ENCODE data around the gene SLC1A3. TPM values are rescaled to one million over a fixed set of nuclear protein-coding genes. Genes with fewer than 3 reads are reported as not detected.
"Not testable (repeated sequence)": the region's sequence is repeated elsewhere in the genome, so short reads cannot be mapped to it uniquely, and the experiment has no call there.

SLC1A3 gene
- total RNA-seq = 5.6 TPM

DNA sequence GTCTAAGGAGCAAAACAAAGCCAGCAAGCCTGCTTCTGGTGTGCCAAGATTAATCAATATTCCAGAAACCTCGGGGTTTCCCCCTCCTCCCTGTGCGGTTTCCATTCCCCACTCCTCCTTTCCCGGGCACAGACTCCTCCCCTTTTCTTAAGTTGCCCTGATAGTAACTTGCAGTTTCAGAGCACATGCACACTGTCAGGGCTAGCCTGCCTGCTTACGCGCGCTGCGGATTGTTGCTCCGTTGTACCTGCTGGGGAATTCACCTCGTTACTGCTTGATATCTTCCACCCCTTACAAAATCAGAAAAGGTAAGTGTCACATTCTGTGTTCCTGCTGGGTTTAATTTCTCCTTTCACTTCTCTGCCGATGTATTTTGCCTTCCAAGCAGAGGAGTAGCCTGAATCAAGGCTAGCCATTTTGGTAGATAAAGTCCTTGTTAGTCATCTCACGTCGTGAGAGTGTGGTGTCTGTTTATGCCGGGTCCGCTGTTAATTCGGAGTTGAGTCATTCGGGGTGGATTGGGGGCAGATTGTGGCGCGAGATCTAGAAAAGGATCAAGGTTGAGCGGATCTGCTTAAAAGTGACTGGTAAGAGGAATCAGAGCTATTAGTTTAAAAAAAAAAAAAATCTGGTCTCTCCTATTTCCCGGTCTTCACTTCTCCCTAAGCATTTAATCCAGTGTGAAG lies at the start of gene SLC1A3:
Gene SLC1A3 (plus strand): TSS at position 179 of the 686 bp plus-strand sequence. CDS start 1,818 bp downstream, outside the sequence.
- DNase-seq (ENCODE audit: low spot score) = peak; percentile 48
- ATAC-seq = peak; percentile 80

DNA sequence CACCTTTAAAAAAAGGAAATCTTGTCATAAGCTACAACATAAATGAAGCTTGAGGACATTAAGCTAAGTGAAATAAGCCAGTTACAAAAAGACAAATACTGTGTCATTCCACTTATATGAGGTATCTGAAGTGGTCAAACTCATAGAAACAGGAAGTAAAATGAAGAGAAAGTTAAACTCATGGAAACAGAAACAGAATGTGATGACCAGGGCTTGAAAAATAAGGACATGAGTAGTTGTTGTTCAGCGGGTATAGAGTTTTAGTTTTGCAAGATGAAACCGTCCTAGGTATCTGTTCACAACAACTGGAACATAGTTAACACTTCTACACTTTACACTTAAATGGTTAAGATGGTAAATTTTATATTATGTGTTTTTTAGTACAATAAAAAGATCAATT lies 47.8 kb upstream of the SLC1A3 start:
- ATAC-seq (no peak), DNase-seq (ENCODE audit: low spot score) (no peak)

DNA sequence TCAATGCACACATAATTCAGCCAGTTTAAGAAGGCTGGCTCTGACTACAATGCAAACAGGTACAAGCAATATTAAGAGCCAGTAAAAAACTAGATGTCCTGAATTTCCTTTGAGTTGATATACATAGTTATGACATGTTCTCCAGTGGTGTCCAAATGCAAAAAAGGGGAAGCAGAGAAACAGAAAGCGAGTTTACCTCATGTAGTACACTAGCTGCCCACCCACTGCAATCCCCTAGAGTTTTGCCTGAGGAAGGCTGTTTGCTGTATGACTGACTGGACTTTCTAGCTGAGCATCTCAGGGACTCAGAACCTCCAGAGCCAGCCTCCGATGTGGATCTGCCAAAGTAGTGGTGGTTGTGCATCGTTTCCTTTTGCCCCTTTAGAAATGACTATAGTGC lies 44.8 kb upstream of the SLC1A3 start:
- DNase-seq (ENCODE audit: low spot score) (no peak), ATAC-seq (no peak)

DNA sequence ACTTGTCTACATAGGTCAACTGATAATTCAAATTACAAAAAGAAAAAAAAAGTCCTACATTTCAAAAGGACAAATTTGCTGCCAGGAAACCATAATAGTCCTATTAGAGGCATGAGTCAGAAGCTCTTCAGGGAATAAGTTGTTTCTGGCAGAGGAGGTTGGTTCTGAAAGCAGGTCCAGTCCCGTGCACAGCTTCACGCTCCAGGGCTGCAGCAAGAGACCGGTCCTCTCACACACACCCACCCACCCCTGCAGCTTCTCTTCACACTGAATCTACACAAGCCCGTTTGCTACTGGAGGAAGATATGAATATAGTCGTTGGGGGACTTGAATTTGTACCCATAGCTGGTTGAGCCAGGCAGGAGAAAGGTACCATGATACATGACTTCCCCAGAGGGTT lies 36.9 kb upstream of the SLC1A3 start:
- no peak for ATAC-seq
- no peak for DNase-seq (ENCODE audit: low spot score)

DNA sequence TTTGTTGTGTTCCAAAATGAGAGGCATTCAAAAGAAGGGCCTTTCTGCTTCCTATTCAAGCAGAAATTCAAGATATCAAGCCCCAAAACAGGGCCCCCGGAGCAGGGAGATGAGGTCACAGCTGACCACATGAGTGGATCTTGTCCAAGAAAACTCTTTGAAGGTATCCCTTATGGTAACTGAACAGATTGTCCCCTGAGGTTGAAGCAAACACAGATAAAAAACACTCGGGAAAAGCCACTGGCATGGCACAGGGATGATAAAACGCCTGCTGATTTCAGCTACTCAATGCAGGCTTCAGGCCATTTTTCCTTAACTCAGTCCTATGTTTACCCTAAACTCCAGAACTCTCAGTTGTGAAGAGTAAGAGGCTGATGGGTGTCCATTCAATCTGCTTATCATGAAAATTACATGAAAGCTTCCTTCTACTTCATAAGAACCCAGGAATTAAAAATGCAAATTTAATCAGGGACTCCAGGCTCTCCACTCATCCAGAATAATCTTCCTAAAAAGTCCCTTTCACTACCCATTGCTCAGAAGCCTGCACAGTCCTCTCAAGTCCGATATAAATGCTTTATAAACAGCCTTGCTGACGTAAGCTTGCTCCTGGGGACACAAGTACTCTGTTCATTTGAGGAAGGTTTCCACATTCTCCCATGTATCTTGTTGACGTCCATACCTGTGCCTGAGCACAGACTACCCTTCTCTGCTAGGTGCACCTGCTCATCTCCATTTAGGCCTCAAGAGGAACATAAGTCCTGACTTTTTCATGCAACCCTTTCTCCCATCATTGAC lies 35.9 kb upstream of the SLC1A3 start:
- ATAC-seq = no peak
- DNase-seq (ENCODE audit: low spot score) = no peak

DNA sequence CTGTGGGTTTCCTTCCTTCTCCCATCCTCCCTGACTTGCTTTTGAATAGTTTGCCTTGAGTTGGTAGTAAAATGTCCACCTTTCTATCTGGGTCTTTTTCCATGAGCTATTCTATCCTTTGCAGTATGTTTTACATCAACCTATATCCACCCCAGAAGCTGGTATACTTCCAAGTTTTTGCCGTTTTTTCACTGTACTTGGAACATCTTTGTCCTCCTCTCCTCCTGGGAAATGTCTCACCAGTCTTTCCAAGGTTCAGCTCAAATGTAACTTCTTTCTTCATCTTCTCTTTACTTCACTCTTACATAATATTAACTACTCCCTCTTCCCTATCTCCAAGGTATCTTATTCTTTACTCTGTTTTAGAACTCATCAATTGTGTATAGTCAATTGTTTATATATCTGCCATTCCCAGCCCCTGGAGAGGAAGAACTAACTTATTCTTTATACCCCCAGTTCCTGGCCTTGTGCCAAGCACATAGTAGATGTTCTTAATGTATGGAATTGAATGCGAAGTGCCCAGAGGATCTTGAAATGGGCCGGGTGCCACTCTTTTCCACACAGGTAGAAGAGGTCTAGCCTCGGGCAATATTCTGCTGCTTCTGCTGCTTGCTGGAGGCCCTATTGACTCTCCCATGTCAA lies 34.9 kb upstream of the SLC1A3 start:
- no peak for ATAC-seq
- no peak for DNase-seq (ENCODE audit: low spot score)

DNA sequence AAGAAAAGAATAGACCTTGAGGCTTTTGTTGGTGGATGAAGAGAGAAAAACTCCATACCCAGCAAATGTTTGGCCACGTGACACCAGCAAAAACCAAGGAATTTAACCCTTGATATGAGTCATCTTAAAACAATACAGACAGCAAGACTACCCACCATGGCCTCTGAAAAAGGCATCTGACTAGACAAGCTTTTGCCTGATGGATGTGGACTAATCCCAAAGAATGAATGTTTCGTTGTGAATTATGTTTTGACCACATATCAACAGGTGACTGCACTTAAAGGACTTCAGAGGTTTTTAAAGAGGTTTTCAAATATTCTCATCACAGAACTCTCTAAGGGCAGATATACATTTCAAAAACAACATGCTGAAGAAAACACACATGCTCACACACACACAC lies 33.0 kb upstream of the SLC1A3 start:
- DNase-seq (ENCODE audit: low spot score) = no peak
- ATAC-seq = no peak

DNA sequence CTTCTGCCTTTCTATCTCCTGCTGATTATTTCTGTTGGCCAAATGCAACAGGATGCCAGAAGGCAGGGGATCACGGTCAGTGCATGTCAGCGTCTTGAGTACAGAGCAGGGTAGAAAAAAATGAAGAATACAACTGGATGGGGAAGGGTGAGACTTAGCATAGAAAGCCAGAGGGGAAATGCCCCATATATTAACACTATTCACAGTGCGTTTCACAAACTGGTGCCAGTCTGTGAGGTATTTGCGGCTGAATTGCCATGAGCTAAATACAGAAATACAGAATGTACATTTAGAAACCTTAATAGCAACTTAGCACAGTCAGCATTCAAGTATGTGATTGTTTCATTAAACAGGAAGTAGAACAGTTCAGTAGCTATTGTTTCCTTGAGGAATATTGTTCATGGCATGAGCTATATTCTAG lies 31.0 kb upstream of the SLC1A3 start:
- DNase-seq (ENCODE audit: low spot score) (no peak), ATAC-seq (peak; percentile 25)

DNA sequence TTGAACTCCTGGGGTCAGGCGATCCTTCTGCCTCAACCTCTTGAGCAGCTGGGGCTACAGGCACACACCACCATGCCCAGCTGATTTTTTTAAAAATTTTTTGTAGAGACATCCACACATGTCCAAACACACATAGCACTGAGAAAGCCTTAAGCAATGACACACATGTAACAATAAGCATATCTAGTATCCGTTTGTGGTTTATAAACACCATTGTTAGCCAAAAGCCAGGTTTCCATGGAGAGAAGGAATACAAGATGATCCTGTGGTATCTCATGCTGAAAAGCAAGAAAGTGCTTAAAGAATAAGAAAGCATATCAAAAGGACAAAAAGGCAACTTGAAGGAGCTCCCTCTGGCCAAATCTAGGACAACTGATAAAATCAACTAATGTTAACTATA lies 29.7 kb upstream of the SLC1A3 start:
- ATAC-seq (no peak), DNase-seq (ENCODE audit: low spot score) (no peak)

DNA sequence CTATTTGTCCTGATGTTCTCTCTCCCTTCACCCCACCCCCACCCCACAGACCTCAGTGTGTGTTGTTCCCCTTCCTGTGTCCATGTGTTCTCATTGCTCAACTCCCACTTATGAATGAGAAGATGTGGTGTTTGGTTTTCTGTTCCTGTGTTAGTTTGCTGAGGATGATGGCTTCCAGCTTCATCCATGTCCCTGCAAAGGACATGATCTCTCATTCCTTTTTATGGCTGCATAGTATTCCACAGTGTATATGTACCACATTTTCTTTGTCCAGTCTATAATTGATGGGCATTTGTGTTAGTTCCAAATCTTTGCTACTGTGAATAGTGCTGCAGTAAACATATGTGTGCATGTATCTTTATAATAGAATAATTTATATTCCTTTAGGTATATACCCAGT lies 26.5 kb upstream of the SLC1A3 start:
- DNase-seq (ENCODE audit: low spot score); ATAC-seq: not testable (repeated sequence)

DNA sequence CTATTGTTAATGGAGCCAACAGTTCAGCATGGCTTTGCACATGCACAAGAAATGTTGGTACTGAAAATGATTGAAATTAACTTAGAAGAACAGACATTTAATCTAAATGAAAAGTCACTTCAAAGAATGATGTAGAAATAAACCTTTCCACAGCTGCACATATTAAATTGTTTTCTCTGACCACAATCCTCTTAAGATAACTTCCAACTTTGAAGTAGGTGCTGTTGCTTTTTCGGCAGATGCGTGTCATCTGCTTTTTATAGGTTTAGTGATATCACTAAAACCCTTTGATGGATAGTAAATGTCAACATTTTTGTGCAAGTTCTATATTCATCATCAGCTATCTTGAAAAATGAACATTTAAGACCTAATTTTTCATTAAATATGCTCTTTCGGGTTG lies 25.3 kb upstream of the SLC1A3 start:
- no peak for ATAC-seq

DNA sequence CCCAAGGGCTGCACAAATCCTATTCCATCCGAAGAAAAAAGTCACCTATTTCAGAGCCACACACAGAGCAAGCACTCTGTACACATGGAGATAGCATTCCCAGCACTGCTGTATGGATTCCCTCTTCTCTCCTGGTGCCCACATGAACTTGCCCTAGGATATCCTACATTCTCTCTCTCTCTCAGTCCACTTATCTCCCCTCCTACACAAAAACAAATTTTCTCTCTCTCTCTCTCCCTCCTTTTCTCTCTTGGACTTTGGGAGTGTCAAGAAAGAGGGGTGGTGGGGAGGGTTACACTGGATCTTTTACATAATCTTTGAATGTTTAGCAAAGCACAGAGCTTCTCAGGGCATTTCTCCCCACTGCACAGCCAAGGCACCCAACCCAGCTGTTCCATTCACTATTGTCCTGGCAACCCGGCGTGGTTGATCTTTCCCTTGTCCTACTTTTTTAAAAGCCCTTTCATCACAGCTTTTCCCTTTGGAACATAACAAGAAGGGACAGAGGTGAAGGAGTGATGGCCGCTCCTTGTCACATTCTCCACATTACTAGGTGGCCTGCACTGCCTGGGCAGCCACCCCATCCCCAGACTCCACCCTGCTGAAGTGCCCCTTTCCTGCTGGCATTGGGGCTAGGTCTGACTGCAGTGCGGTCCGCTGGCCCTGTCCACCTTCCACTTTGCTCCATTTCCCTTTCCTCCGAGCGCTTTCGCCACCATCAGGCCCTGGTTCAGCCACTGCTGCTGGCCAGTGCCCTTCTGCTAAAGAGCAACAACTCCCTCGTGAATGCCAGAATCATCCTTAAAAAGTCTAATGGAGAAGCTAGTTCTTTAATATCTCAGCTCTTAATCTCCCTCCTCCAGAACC lies 22.2 kb upstream of the SLC1A3 start:
- ATAC-seq (no peak), DNase-seq (ENCODE audit: low spot score) (no peak)

More for the DNA sequence above, 25.3 kb upstream of the SLC1A3 start:
- no peak for DNase-seq (ENCODE audit: low spot score)

DNA sequence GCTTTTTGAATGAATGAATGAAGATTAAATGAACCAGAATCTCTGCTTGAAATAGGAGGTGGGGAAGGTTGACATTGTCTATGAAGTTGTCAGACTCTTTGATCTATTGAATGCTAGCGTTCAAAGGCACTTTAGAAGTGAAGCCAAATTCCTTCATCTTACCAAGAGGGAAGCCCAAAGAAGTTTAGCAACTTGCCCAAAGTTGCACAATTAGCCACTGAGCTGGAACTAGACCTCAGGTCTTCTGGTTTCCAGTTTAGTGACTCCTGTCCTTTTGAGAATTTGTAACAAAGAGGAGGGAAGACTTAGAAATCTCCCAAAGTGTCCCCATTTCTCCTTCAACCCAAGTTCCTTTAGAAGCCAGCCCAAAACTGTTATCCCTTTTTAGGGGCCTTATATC lies 20.7 kb upstream of the SLC1A3 start:
- ATAC-seq (no peak), DNase-seq (ENCODE audit: low spot score) (no peak)

DNA sequence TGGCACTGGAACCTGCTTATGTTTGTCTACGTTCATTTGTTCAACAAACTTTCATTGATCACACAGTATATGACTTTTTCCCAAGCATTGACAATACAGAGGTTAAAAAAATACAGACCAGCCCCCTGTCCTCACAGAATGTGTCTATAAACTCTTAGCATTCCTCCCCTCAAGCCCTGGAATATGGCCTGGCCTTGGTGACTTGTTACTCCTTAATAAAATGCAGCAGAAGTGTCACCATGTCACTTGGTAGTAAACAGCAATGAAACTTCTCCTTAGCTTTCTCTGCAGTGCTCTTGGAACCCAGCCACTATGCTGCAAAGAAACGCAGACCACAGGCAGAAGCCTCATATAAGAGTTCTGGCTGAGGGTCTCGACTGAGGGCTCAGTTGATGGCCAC lies 19.1 kb upstream of the SLC1A3 start:
- DNase-seq (ENCODE audit: low spot score) = no peak
- no peak for ATAC-seq

DNA sequence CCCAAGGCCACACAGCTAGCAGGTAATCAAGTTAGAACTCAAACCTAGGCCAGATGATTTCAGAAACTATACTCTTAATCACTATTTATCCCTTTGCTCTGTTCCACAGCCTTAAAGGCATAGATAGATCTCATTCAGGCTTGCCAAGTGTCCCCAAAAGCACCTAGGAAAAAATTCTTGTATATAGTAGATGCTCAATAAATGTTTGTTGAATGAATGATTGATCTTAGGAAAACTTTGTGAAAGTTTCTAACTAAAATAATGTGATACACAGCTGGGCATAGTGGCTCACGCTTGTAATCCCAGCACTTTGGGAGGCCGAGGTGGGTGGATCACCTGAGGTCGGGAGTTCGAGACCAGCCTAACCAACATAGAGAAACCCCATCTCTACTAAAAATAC lies 16.7 kb upstream of the SLC1A3 start:
- DNase-seq (ENCODE audit: low spot score); ATAC-seq: not testable (repeated sequence)

DNA sequence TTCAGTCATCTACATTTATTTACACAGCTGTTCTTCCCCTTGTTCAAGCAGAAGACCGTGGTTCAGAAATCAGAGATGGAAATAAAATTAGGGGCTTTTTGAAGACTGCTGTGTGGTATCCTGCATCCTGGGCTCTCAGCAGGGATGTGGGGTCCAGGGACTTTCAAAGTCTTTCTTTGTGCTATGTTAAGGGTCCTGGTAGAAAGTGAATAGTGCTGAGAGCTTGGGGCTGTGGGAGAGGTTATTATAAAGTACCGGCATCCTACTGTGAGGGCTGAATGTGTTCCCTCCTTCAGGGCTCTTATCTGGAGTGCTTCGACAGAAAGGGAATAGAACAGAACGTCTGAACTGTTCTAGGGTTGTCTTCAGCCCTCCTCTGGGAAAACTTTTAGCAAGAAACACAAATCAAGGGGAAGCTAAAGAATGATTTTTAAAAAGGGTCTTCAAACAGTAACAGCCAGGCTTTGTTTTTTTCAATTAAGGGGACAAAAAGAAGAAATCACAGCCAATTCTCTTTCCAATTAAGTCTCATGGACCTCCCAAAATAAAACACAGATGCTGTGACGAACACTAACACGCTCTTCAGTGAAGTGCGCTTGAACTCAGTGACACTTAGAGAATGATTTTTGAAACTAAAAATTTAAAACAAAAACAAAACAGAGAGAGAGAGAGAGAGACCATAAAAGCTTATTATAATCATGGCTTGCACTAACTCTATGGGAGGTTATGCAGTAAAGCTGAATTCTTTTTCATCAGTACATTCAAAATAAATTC lies 15.7 kb upstream of the SLC1A3 start:
- DNase-seq (ENCODE audit: low spot score) = no peak

DNA sequence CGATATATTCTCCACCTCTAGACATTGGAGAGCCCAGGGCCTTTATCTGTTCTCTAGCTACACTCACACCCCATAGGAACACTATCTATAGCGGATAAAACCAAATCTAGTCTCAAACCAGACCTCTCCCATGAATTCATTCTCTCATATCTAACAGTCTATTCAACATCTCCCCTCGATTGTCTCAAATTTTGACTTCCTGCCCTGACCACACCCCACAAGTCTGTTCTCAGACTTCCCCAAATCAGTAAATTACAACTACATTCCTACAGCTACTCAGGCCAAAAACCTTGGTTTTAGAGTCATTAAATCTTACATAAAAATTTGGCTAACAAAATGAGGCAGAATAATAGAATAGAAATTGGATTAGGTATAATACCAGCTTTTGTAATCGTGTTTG lies 12.5 kb upstream of the SLC1A3 start:
- ATAC-seq (no peak), DNase-seq (ENCODE audit: low spot score) (no peak)

More for the DNA sequence above, 15.7 kb upstream of the SLC1A3 start:
- ATAC-seq = no peak

DNA sequence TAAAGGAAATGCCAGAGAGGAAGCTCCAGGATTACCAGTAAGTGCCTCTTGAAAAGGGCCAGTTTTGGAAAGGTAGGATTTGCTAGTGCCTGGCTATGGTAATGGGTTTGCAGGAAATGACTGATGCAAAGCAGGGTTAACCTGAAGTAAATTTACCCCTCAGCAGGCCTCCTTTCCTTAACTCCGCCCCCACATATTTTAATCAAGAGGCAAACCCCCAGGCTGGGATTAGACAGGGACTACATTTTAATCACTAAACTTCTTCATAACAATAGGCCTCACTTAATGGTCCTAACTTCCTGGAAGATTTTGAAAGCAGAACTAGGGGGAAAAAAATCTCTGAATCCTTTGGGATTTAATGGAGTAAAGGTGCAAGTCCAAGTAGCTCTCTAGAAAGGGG lies 10.2 kb upstream of the SLC1A3 start:
- ATAC-seq = no peak
- no peak for DNase-seq (ENCODE audit: low spot score)

DNA sequence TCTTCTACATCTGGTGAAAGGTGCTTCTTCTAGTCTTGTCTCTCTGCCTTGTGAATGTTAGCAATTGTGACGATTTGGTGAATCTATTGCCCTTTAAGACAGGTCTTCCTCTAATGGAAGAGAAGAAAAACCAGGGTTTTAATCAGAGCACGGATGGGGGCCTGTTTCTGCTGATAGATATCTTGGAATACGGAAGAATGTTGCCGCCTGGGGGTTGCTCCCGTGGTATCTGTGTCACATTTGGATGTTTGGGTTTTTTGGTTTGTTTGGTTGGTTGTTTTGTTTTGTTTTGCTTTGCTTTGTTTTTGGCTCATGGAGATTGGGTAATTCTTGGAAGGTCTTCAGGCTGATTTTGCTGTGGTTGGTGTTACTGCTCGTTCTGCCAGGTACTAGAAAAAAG lies 9.7 kb upstream of the SLC1A3 start:
- ATAC-seq = no peak
- DNase-seq (ENCODE audit: low spot score) = no peak

DNA sequence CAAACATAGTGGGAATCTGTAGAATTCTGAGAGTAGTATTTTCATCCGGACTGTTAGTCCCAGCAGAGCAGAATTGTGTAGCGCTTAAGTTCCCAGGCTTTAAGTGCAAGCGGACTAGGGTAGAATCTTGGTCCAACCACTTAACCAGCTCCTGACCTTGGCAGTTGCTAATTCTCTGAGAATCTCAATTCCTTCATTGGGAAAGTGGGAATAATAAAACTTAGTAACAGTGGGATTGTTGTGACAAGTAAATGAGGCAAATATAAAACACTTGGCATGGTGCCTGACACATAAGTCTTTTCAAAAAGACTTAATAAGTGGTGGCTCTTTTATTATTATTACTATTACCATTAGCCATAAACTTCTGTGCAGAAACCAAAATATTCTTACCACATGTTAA lies 8.4 kb upstream of the SLC1A3 start:
- no peak for DNase-seq (ENCODE audit: low spot score)
- ATAC-seq = no peak

All from left lobe of liver (tissue), 2 donors.